HG03135 (cell line): Measurements from ENCODE around the gene TRMT11.
"Not testable (repeated sequence)": the region's sequence is repeated elsewhere in the genome, so short reads cannot be mapped to it uniquely, and the experiment has no call there.

Source experiments
- ATAC-seq: cut with Tn5 transposase; IDR thresholded peaks from one replicate; pipeline ENCODE4 v1.9.1; 2021; ENCODE audit warnings: mild to moderate bottlenecking, moderate library complexity; ENCODE audit not compliant: unreplicated experiment

The TRMT11 gene

GRCh38 chr6:125991653-125992052 lies 5.3 kb downstream of the TRMT11 start:
- ATAC-seq = no peak

GRCh38 chr6:125994670-125995488 lies 8.5 kb downstream of the TRMT11 start:
- no peak for ATAC-seq

GRCh38 chr6:125995972-125996580 lies 9.7 kb downstream of the TRMT11 start:
- peak; percentile 96 for ATAC-seq

GRCh38 chr6:126002755-126003679 lies 16.7 kb downstream of the TRMT11 start:
- no peak for ATAC-seq

- ATAC-seq = no peak
Observed at GRCh38 chr6:126007800-126008199, 21.5 kb downstream of the TRMT11 start.

- ATAC-seq = no peak
Observed at GRCh38 chr6:126010040-126010439, 23.7 kb downstream of the TRMT11 start.

GRCh38 chr6:126015863-126016262 lies 29.5 kb downstream of the TRMT11 start:
- no peak for ATAC-seq

- no peak for ATAC-seq
Observed at GRCh38 chr6:126016591-126016990, 30.3 kb downstream of the TRMT11 start.

- no peak for ATAC-seq
Observed at GRCh38 chr6:126017668-126018067, 31.3 kb downstream of the TRMT11 start.

GRCh38 chr6:126020305-126021050 lies 34.1 kb downstream of the TRMT11 start:
- ATAC-seq = no peak

- ATAC-seq = not testable (repeated sequence)
Observed at GRCh38 chr6:126023474-126023873, 37.1 kb downstream of the TRMT11 start.

GRCh38 chr6:126026001-126026400 lies 39.7 kb downstream of the TRMT11 start:
- ATAC-seq = no peak

GRCh38 chr6:126027601-126028000 lies 41.3 kb downstream of the TRMT11 start:
- no peak for ATAC-seq

GRCh38 chr6:126030045-126030444 lies 43.7 kb downstream of the TRMT11 start:
- no peak for ATAC-seq

GRCh38 chr6:126033696-126034095 lies 47.4 kb downstream of the TRMT11 start:
- ATAC-seq = peak; percentile 81

- ATAC-seq = no peak
Observed at GRCh38 chr6:126034656-126035055, 48.3 kb downstream of the TRMT11 start.

- no peak for ATAC-seq
Observed at GRCh38 chr6:126035764-126036163, 49.4 kb downstream of the TRMT11 start.

GRCh38 chr6:126038234-126038633 lies 51.9 kb downstream of the TRMT11 start:
- no peak for ATAC-seq

GRCh38 chr6:126039284-126039683 lies 52.9 kb downstream of the TRMT11 start:
- no peak for ATAC-seq

GRCh38 chr6:126040394-126040793 lies 54.1 kb downstream of the TRMT11 start:
- ATAC-seq = no peak

- no peak for ATAC-seq
Observed at GRCh38 chr6:126040826-126041225, 54.5 kb downstream of the TRMT11 start.
